HG03280 (cell line): ENCODE data around the gene SDK1.
"Not testable (repeated sequence)": the region's sequence is repeated elsewhere in the genome, so short reads cannot be mapped to it uniquely, and the experiment has no call there.

Source experiments
- ATAC-seq: cut with Tn5 transposase; IDR thresholded peaks from one replicate; pipeline ENCODE4 v1.9.1; 2021; ENCODE audit warnings: mild to moderate bottlenecking, moderate library complexity; ENCODE audit not compliant: unreplicated experiment

Gene SDK1

GRCh38 chr7:4273566-4274230 is 972.6 kb downstream of the SDK1 start:
- no peak for ATAC-seq

DNA sequence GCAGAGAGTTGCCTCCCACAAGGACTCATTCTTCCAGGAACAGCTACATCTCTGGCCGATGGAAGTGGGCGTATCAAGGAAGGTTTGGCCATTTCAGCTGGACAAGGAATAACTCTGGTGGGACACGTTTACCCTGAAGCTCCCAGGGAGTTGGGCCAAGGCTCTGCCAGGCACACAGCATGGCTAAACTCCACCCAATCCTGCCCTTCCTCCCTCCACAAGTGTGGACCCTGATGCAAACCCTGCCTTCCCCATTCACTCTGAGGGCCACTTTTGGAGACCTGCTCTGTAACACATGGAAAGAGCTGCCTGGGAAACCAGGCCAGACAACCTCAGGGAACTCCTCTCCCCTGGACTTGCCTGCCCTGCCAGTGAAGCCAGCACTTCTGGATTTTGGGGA is 973.2 kb downstream of the SDK1 start:
- no peak for ATAC-seq

GRCh38 chr7:4277936-4278335 is 976.9 kb downstream of the SDK1 start:
- ATAC-seq: no peak

DNA sequence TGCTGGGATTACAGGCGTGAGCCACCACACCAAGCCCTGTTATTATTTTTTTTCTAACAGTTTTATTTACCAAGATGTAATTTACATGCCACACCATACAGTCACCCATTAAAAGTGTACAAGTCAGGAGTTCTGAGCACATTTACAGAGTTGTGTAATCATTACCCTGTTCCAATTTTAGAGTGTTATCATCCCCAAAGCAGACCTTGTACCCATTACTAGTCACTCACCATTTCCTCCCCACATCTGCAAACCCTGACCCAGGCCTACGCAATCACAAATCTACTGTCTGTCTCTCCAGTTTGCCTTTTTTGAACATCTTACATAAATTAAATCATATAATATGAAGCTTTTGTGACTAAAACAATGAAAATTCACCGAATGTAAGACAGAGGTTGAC is 978.2 kb downstream of the SDK1 start:
- ATAC-seq: no peak

DNA sequence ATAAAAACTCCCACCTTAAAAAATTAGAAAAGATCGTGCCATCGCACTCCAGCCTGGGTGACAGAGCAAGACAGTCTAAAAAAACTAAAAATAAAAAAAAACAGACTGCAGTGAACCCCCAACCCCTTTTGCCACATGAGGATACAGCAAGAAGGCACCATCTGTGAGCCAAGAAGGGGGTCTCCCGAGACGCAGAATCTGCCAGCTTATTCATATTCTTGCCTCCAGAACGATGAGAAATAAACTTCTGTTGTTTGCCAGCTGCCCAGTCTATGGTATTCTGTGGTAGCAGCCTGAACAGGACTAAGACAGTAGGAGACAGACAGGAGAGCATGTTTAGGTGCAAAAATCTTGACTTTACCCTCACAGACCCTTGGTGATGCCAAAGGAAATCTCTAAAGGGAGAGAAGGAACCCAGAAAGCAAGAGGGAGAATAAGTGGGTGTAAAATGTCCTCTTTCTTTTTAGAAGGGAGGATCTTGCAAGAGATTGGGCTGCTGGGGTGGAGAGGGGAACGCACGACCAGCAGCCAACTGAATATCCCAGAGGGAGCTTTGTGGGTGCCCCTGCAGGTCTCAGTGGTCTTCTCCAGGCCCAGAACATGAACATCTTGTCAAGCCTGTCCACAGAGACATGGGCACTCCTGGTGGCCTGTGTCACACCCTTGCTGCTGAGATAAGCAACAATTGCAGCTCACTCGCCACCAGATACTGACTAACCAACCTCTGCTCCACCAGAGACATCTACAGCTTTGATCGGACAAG is 980.4 kb downstream of the SDK1 start:
- ATAC-seq: no peak

DNA sequence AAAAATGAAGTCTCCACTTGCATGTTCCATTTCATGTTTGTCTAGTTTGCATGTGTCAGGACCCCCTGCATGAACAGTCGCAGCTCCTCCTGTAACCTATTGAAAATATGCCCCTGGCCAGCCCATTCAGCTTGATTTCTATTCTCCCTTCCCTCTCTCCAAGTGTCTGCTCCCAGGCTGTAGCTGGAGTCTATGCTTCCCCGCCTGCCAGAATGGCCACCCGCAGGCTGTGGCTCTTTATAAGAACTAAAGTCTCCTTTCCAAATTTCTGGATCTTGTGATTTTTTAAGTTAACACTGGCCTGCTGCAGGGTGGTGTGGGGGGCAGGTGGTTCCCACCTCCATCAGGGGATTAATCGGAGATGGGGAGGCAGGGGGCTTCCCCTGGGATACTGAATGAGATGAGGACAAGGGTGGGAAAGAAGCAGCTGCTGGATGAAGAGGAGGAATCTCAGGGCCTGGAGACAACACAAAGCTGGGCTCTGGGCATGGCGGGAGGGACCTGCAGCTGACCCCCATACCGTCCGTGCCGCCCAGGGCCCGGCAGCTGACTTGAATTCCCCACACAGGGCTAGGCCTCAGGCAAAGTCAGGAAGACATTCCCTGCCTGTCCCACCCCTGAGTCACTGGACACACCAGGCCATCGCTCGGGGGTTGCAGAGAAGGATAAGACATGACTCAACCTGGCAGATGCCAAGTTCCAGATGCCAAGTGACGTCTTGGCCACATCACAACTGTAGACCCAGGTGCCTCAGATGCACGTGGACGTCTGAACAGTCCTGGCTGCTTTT is 981.6 kb downstream of the SDK1 start:
- ATAC-seq: no peak

- no peak for ATAC-seq
Observed at GRCh38 chr7:4286351-4286750, 985.3 kb downstream of the SDK1 start.

GRCh38 chr7:4288791-4289394 is 987.8 kb downstream of the SDK1 start:
- ATAC-seq: no peak

GRCh38 chr7:4297165-4297917 is 996.3 kb downstream of the SDK1 start:
- ATAC-seq: no peak

DNA sequence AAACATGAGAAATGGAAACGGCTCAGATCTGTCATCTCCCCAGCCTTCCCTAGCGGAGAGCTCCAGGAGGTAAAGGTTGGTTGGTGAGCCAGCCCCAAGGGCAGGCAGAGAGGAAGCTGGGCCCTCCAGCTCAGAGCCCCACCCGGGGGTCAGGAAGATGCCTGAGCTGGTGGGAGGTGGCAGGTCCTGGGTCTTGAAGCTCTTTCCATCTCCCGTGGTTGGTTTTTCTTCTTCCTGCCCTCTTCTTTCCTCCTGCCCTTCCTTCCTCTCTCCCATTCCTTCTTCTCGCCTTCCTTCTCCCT is 996.8 kb downstream of the SDK1 start:
- no peak for ATAC-seq

- ATAC-seq: no peak
Observed at GRCh38 chr7:4299431-4299830, 998.4 kb downstream of the SDK1 start.

GRCh38 chr7:4302203-4302905 is 1001.3 kb downstream of the SDK1 start:
- no peak for ATAC-seq

- ATAC-seq: no peak
Observed at GRCh38 chr7:4307316-4308204, 1006.5 kb downstream of the SDK1 start.

DNA sequence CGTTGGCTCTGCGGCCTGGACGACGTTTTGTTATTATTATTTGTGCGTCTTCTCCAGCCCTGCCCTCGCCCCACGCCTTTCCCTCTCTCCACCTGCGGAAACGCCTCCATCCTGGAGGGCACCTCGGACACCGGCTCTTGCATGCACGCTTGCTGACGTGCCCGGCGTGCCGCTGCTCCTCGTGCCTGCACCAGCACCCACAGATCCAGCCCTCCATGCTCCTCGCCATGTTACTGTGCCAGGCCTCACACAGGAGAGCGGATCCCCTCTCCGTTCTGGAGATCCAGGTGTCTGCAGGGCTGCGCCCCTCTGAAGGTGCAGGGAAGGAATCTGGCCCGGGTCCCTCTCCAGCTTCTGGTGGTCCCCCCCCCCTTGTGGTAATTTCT is 1007.1 kb downstream of the SDK1 start:
- ATAC-seq: no peak

DNA sequence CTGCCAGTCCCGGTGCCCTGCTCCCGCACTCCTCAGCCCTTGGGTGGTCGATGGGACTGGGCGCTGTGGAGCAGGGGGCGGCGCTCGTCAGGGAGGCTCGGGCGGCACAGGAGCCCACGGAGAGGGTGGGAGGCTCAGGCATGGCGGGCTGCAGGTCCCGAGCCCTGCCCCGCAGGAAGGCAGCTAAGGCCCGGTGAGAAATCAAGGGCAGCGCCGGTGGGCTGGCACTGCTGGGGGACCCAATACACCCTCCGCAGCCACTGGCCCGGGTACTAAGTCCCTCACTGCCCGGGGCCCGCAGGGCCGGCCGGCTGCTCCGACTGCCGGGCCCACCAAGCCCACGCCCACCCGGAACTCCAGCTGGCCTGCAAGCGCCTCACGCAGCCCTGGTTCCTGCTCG is 1012.9 kb downstream of the SDK1 start:
- not testable (repeated sequence) for ATAC-seq

DNA sequence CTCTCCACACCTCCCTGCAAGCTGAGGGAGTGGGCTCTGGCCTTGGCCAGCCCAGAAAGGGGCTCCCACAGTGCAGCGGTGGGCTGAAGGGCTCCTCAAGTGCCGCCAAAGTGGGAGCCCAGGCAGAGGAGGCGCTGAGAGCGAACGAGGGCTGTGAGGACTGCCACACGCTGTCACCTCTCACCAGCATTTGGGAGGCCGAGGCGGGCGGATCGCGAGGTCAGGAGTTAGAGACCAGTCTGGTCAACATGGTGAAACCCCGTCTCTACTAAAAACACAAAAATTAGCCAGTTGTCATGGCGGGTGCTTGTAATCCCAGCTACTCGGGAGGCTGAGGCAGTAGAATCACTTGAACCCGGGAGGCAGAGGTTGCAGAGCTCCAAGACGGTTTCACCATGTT is 1013.3 kb downstream of the SDK1 start:
- not testable (repeated sequence) for ATAC-seq
